Neutrophil (primary cell): ENCODE results near the gene STARD13.

Experiments
- H3K27ac ChIP-seq: fragments of 200-600 bp; sonication (generic); 2 replicates; pipeline ENCODE4 v1.5.1; 2016; ENCODE audit warnings: mild to moderate bottlenecking, moderate library complexity
- H3K27me3 ChIP-seq: fragments of 200-600 bp; sonication (generic); 2 replicates; pipeline ENCODE4 v1.6.0; 2016; ENCODE audit warnings: mild to moderate bottlenecking
- H3K36me3 ChIP-seq: fragments of 200-600 bp; sonication (generic); 2 replicates; pipeline ENCODE4 v1.5.1; 2017
- H3K4me1 ChIP-seq, 2 experiments: fragments of 200-600 bp in 1 of 2; sonication (generic) in 1 of 2; 1 replicate in 1 of 2; 2 replicates in 1 of 2; pipeline versions ENCODE4 v1.5.1 to v1.6.1; 2013 to 2016; ENCODE audit warnings: low read depth in 1 of 2, low read length in 1 of 2, mild to moderate bottlenecking in 1 of 2, moderate library complexity in 1 of 2; ENCODE audit not compliant: control insufficient read depth in 1 of 2, insufficient read depth in 1 of 2
- H3K4me3 ChIP-seq, 2 experiments: fragments of 200-600 bp in 1 of 2; sonication (generic) in 1 of 2; 1 replicate in 1 of 2; 2 replicates in 1 of 2; pipeline ENCODE4 v1.5.1; 2013 to 2016; ENCODE audit warnings: low read depth in 1 of 2, low read length in 1 of 2, mild to moderate bottlenecking in 1 of 2, moderate library complexity in 1 of 2
- H3K9me3 ChIP-seq: fragments of 200-600 bp; sonication (generic); 2 replicates; pipeline ENCODE4 v1.5.1; 2016
- TF ChIP-seq, protein P1 (sequence below): fragments of 200-600 bp; sonication (generic); IDR thresholded peaks from 2 replicates; pipeline ENCODE4 v1.5.1; 2016; ENCODE audit warnings: antibody characterized with exemption

The STARD13 gene

GRCh38 chr13:33057019-33057780 is 228.4 kb downstream of the STARD13 start:
- H3K4me1 ChIP-seq, result no peaks in the 10 kb centered on the region
- TF ChIP-seq, protein P1, sequence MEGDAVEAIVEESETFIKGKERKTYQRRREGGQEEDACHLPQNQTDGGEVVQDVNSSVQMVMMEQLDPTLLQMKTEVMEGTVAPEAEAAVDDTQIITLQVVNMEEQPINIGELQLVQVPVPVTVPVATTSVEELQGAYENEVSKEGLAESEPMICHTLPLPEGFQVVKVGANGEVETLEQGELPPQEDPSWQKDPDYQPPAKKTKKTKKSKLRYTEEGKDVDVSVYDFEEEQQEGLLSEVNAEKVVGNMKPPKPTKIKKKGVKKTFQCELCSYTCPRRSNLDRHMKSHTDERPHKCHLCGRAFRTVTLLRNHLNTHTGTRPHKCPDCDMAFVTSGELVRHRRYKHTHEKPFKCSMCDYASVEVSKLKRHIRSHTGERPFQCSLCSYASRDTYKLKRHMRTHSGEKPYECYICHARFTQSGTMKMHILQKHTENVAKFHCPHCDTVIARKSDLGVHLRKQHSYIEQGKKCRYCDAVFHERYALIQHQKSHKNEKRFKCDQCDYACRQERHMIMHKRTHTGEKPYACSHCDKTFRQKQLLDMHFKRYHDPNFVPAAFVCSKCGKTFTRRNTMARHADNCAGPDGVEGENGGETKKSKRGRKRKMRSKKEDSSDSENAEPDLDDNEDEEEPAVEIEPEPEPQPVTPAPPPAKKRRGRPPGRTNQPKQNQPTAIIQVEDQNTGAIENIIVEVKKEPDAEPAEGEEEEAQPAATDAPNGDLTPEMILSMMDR, result no peak
- H3K9me3 ChIP-seq, result no peaks in the 10 kb centered on the region
- no peaks in the 10 kb centered on the region for H3K27me3 ChIP-seq
- H3K27ac ChIP-seq, result no peak overlapping the region
- no peak overlapping the region for H3K4me3 ChIP-seq
- peaks cover 5% of the 10 kb centered on the region for H3K36me3 ChIP-seq

GRCh38 chr13:33053397-33054066 is 232.0 kb downstream of the STARD13 start:
- no peaks in the 10 kb centered on the region for H3K4me1 ChIP-seq
- H3K9me3 ChIP-seq, result no peaks in the 10 kb centered on the region
- TF ChIP-seq, protein P1, result no peak
- no peak overlapping the region for H3K27ac ChIP-seq
- no peaks in the 10 kb centered on the region for H3K36me3 ChIP-seq
- H3K4me3 ChIP-seq, result no peak overlapping the region
- no peaks in the 10 kb centered on the region for H3K27me3 ChIP-seq
